ENCODE results near the gene PRDM15. TPM values are rescaled to one million over a fixed set of nuclear protein-coding genes. Genes with fewer than 3 reads are reported as not detected.

PRDM15 gene
- total and polyA plus RNA-seq, 7 donors, result 1.2 to 6.9 (median 4.6) TPM

GRCh38 chr21:41918561-41919358, 39.6 kb upstream of the PRDM15 start:
- peaks cover 12 to 52% (median 31%) of the 10 kb centered on the region in 4 donors for H3K36me3 ChIP-seq
- no peak for TF ChIP-seq POLR2AphosphoS5 (IDR thresholded peaks at IDR 0.05)
- no peak for TF ChIP-seq EP300 (IDR thresholded peaks at IDR 0.05)
- TF ChIP-seq, protein P1, sequence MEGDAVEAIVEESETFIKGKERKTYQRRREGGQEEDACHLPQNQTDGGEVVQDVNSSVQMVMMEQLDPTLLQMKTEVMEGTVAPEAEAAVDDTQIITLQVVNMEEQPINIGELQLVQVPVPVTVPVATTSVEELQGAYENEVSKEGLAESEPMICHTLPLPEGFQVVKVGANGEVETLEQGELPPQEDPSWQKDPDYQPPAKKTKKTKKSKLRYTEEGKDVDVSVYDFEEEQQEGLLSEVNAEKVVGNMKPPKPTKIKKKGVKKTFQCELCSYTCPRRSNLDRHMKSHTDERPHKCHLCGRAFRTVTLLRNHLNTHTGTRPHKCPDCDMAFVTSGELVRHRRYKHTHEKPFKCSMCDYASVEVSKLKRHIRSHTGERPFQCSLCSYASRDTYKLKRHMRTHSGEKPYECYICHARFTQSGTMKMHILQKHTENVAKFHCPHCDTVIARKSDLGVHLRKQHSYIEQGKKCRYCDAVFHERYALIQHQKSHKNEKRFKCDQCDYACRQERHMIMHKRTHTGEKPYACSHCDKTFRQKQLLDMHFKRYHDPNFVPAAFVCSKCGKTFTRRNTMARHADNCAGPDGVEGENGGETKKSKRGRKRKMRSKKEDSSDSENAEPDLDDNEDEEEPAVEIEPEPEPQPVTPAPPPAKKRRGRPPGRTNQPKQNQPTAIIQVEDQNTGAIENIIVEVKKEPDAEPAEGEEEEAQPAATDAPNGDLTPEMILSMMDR (IDR thresholded peaks at IDR 0.05), result no peak
- TF ChIP-seq POLR2A (IDR thresholded peaks at IDR 0.05), result no peak
- 97% methylated on average over 15 of the region's 15 CpGs for WGBS, 2 donors
- DNase-seq, result peak; percentile 33
- H3K9me3 ChIP-seq, result no peaks in the 10 kb centered on the region
- H3K27me3 ChIP-seq, result no peaks in the 10 kb centered on the region
- no peak overlapping the region for H3K4me3 ChIP-seq
- intact Hi-C loops (cut with DNase I), result no loop called here
- H3K27ac ChIP-seq, result no peak overlapping the region
- peaks cover 0 to 9% (median 5%) of the 10 kb centered on the region in 4 donors for H3K4me1 ChIP-seq

DNA sequence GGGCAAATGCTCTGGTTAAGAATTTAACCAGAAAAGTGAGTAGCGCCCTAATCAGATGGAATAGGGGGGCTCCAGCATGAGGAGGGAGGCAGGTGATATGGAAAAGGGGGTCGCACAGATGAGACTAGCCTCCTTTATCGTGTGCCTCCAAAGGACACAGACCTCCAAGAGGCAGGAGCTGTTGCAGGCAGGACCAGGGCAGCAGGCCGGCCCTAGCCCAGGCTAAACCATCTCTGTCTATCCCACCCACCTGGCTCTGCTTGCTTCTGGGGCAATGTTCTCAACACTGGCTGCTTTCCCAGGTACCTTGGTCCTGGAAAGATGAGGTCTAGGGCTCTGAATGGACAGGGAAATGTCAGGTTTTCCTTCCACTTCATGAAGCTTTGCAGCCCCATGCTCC, 38.4 kb upstream of the PRDM15 start:
- peaks cover 17 to 64% (median 40%) of the 10 kb centered on the region in 4 donors for H3K36me3 ChIP-seq
- no peaks in the 10 kb centered on the region for H3K9me3 ChIP-seq
- intact Hi-C loops (cut with DNase I), result no loop called here
- WGBS, 2 donors, result 95 to 97% methylated on average over 4 of the region's 4 CpGs
- H3K27me3 ChIP-seq, result no peaks in the 10 kb centered on the region
- no peak for TF ChIP-seq EP300 (IDR thresholded peaks at IDR 0.05)
- no peak for TF ChIP-seq POLR2AphosphoS5 (IDR thresholded peaks at IDR 0.05)
- no peak for TF ChIP-seq POLR2A (IDR thresholded peaks at IDR 0.05)
- TF ChIP-seq, protein P1 (IDR thresholded peaks at IDR 0.05), result no peak
- no peak overlapping the region for H3K27ac ChIP-seq
- H3K4me1 ChIP-seq, result no peaks in the 10 kb centered on the region
- DNase-seq, result peak; percentile 22
- H3K4me3 ChIP-seq, result no peak overlapping the region

DNA sequence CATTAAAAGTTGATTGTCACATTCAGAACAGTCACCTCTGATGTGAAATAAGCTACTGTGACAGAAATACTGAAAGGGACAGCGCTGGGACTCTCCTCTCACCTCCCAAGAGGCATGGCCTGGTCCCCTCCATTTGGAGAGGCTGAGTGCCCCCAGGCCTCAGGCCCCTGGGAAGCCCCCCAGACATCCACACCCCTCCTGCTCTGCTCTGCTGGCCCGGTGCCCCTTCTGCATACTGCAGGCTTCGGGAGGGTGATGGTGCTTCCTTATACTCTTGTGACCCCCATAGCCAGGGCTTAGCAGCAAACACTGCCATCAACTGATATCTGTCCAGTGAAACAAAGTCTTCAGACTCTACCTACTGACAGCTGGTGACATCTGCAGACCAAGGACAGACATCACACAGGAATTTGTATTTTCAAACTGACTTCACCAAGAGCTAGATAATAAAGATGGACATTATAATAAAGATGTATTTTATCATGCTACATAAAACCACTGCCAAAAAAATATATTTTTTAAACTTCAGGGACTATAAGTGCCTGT, 37.8 kb upstream of the PRDM15 start:
- intact Hi-C loops (cut with DNase I), result no loop called here
- no peak overlapping the region for H3K4me3 ChIP-seq
- DNase-seq, result peak; percentile 30
- H3K36me3 ChIP-seq, result peaks cover 17 to 68% (median 43%) of the 10 kb centered on the region in 4 donors
- no peaks in the 10 kb centered on the region for H3K9me3 ChIP-seq
- no peak overlapping the region for H3K27ac ChIP-seq
- WGBS, 2 donors, result 84 to 90% methylated on average over 3 of the region's 3 CpGs
- H3K4me1 ChIP-seq, result no peaks in the 10 kb centered on the region
- H3K27me3 ChIP-seq, result no peaks in the 10 kb centered on the region
- no peak for TF ChIP-seq EP300 (IDR thresholded peaks at IDR 0.05)
- no peak for TF ChIP-seq POLR2AphosphoS5 (IDR thresholded peaks at IDR 0.05)
- TF ChIP-seq, protein P1 (IDR thresholded peaks at IDR 0.05), result no peak
- TF ChIP-seq POLR2A (IDR thresholded peaks at IDR 0.05), result no peak

- intact Hi-C loops (cut with DNase I), result no loop called here
- Histone ChIP-seq H3K4me3 (no peak overlapping the region), H3K27ac (no peak overlapping the region), H3K4me1 (no peaks in the 10 kb centered on the region), H3K9me3 (no peaks in the 10 kb centered on the region), H3K36me3 (peaks cover 23 to 86% (median 51%) of the 10 kb centered on the region in 4 donors), H3K27me3 (no peaks in the 10 kb centered on the region)
- WGBS, 2 donors, result 76 to 91% methylated on average over 6 of the region's 6 CpGs
- DNase-seq, result no peak
- TF ChIP-seq POLR2A (IDR thresholded peaks at IDR 0.05), result no peak
- no peak for TF ChIP-seq POLR2AphosphoS5 (IDR thresholded peaks at IDR 0.05)
- TF ChIP-seq, protein P1 (IDR thresholded peaks at IDR 0.05), result no peak
- TF ChIP-seq EP300 (IDR thresholded peaks at IDR 0.05), result no peak
Measured at GRCh38 chr21:41914965-41915364, 35.8 kb upstream of the PRDM15 start.
